Daoy (cell line): ENCODE measurements around the gene SEC16A. TPM values are rescaled to one million over a fixed set of nuclear protein-coding genes. Genes with fewer than 3 reads are reported as not detected.

Source experiments
- DNase-seq: peaks from one replicate; pipeline ENCODE4 v3.0.0-alpha.2; 2015; ENCODE audit warnings: low read depth
- total RNA-seq: library from RNA; depleted of rRNA; stranded (reverse); fragments of >200 nt; shearing (Covaris generic); gene quantifications from 2 replicates; pipeline ENCODE4 v1.2.3, GENCODE V29; 2014

The SEC16A gene
- total RNA-seq, 1 experiment from 2014 or later: 25.4 TPM

DNA sequence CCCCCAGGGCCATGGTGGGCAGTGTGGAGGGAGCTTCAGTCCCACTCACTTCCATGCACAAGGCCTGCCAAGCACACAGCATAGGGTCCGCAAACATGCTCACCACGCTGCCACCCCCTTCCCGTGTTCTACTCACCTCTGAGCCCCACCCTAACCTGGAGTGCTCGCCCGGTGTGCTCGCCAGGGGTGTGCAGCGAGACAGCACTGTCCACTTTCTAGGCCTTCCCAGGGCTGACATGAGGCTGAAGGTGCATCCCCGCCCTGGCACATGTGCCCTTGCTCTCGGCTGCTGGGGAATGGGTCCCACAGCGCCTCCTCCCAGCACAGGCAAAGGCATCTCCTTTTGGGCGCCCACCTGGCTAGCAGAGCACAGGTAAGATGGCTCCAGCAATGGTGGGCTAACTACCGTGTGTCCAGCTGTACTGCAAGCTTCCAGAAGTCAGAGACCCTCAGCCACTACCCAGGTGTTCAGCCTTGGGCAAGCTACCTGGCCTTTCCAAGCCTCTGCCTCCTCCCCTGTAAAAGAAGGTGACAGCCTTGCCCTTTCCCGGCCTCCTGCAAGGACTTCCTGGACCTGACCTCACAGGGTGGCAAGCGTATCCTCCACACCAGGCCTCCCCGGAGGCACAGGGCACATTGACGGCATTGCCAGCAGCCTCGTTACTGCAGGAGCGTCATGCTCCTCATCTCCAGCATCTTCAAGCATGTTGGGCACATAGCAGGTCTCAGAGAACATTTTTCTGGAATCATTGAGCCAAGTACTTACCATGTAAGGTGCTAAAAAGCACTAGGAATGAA, 4.2 kb upstream of the SEC16A start:
- DNase-seq: no peak

GRCh38 chr9:136486131-136486530, 3.3 kb upstream of the SEC16A start:
- DNase-seq: no peak

- DNase-seq: peak; percentile 86
Observed at GRCh38 chr9:136485049-136486045, 2.5 kb upstream of the SEC16A start.

GRCh38 chr9:136484153-136485048, 1.6 kb upstream of the SEC16A start:
- DNase-seq: peak; percentile 80

DNA sequence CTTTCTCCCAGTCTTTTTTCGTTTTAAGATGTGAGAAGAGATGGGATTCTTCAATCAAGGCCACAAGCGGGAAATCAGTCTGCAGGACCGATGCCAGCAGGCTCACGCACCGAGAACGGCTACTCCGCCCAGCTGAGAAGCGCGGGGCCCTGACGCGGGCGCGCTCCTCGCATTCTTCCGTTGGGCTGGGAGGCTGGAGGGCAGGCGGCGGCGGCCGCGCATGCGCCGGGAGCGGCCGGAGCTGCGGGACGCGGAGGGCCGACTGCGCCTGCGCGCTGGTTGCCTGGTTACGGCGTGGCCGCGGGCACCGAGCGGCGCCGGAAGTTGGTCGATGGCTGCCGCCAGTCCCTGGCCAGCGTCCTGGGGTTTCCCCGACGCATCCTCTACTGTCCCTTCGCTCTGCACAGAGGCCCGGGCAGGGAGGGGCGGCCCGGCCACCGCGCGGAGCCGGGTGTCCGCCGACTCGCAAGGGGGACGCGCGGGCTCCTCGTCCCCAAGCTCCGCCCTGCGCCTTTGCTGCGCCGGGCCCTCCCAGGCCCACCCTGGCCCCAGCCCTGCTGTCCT, 831 bp upstream of the SEC16A start:
- peak; percentile 98 for DNase-seq

DNA sequence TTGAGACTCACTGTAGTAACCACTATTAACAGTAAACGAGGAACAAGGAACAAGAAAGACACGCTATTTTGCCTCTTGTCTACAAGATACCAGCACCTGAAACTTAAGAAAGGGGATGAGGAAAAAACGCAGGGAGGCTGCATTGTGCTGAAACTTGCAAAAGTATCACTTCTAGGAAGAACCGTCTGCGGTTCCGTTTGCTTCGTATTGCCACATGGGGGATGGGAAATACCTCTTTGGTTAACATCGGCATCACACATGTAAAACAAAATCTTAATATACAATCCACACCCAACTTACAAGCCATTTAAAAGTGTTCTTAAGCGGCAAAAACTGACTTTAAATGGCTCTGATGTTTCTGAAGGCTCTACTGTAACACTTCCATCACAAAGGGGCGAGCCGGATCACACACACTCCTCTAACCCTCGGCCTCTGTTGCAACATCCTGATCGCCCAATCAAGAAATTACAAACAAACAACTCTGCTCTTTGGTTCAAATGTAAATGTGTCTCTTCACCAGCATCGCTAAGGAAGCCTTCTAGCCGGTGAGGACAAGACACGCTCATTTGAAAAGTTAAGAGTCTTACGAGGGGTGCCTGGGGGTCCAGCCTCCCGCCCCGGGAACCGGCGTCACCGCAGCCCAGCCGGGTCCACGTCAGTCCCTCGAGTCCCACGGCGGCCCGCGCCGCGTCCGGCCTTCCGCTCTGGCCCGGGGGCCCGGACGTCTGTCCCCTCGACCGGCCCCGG, 621 bp downstream of the SEC16A start:
- DNase-seq: peak; percentile 38

DNA sequence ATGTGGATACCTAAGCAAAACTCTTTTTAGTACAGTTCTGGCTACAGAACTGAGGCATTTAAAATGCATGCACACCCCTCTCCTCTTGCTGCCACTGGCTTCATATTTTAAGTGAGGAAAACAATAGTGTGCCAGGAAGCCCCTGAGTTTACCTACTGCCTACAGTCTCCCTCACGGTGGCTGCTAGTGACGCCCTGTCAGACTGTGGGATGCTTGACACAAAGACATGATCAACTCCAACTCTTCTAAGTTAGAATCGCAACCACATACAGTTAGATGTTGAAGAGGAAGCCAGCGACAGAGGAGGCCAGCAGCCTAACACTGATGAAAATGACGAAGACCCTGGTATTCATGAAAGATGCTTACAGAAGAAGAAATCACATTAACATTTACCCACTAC, 1.3 kb downstream of the SEC16A start:
- no peak for DNase-seq

DNA sequence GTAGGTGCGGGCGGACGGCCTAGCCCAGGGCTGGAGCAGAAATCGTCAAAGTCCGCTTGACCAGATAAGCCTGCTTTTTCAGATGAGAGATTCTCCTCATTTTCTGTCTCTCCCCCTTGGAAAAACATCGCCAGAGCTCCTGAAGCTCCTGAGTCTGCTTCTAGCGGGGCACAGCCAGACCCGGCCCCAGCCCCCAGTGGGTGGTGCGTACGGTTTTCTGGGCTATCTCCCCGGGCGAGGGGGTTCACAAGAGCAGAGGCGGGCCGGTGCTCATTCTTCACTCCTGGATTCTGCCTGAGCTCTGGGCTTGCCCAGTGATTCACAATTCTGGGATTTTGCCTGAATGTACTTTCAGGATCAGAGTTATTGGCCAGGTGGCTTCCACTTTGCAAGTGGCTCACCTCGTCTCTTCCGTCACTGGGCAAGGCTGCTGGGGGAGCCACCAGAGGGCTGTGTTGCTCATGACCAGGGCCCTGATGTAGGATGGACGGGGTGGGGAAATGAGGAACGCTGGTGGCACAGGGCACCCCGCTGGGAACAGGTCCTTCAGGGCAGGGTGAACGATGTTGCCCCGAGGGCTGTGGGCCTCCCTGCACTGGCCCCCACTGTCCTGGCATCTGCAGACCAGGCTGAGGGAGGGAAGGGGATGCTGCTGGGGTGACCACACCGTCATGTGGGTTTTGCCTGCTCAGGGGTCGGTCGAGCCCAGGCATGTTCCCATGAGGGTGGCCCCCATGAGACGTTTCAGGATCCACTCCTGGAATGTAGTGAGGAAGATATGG, 6.3 kb downstream of the SEC16A start:
- no peak for DNase-seq

DNA sequence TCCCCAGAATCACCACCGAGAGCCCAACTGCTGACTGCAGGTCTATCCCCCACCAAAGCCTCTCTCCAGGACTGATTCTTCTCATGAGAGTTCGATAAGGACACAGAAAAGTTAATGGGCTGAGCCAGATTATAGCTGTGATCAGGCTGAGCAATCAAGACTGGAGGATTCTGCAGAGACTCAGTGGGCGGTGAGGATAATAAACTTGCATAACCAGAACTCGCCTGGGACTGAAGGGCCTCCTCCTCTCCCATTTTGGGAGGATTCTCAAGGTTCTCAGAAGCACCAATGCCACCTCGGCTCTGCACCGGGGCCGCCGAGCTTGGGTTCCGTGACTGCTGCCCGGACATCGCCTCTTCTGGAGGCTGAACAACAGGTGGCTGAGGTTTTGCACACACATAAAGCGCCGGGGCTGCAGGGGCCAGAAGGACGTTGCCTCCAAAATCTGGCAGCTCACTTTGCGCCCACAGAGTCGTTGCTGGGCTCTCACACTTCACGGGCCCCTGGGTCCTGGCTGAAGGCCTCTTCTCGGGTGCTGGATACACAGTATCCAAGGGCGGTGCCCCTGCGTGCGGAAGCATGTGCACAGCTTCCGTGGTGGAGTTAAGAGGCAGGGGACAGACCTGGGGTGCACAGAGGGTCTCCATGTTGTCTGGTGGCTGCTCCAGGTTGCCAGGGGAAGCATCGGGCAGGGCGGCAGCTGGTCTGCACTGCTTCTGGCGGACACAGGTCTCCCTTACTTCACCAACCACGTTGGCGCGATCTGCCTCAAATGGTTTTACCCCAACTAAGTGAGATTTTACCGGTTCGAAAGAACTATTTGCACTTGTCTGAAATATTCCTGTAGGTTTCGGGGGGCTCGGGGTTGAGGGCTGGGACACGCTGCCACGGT, 7.6 kb downstream of the SEC16A start:
- DNase-seq: no peak

DNA sequence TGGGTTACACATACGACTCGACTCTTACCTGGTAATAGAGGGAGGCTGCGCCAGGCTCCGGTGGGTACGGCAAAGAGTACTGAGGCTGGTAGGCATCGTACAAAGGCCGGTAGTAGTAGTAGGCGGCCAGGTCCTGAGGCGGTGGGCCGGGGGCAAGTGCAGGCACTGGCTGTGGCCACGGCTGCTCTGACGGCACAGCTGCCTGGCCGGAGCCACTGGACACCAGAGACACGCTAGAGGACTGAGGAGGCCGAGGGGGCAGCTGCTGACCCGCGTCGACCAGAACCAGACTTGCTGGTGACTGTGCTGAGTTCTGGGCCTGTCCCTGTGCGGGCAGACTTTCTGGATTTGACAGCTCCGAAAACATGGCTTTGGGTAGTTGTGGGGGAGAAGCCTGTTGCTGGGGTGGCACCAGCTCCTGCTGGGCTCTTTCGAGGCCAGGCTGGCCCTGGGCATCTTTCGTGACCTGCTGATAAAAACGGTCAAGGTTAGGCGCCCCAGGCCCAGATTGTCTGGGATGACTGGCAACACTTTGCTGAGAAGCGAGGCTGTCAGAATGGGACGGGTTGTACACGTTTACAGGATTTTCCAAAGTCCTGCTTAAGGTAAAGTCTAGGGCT, 8.7 kb downstream of the SEC16A start:
- DNase-seq: no peak

GRCh38 chr9:136473354-136473721, 9.5 kb downstream of the SEC16A start:
- DNase-seq: no peak

DNA sequence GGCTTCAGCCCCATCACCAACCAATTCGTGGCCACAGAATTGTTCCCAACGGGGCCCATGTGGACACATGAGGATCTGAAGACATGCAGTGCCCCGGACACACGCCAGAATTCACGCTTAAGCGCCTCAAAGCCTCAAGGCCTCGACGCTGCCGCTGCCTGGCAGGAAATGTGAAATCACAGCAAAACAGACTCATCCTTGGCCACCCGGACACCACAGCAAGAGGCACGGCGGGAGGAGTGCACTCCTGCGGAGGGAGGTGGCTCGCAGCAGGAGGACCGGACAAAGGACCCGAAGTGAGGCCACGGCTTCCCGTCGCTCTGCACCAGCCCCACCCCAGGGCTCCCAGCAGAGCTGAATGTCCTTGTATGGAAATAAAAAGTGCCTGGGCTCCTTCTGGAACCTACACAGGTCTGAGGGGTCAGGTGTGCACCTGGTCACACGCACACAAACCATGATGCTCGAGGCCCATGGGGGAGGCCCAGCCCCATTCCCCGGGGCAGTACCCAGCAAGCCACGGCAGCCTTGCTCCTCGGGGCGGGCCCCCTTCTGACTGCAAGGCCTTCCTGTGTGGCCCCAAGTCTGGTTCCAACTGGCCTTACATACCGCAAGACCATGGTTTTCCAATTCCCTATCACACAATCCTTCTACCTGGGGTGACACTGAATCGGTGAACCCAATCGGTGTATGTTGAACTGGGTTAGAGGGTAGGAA, 10.0 kb downstream of the SEC16A start:
- DNase-seq: no peak

DNA sequence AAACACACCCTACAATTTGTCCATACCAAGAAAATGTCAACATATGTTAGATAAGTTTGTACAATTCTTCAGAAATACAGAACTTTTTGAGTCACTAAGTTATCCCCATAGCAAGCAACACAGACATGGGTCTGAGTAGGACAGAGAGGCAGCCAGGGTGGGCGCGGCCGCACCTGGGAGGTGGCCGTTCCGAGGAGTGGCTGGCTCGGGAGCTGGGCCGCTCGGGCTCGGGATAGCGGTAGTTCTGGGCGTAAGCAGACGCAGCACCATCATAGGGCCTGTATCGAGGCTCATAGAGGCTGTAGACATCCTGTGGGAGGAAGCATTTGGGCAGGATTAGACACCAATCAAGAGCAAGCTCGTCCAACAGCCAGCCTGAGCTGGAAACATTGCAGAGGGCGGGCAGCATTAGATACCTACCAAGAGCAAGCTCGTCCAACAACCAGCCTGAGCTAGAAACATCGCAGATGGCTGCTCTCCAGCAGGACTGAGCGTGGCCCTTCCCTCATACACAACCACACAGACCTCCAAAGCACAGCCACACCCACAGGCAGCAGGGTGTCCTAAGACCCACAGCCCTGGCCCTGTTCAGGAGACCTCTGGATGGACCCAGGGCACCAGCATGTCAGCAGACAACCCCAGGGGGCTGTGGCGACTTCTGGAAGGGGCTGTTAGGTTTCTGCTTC, 10.9 kb downstream of the SEC16A start:
- DNase-seq: no peak

GRCh38 chr9:136470792-136471469, 11.9 kb downstream of the SEC16A start:
- DNase-seq: no peak

DNA sequence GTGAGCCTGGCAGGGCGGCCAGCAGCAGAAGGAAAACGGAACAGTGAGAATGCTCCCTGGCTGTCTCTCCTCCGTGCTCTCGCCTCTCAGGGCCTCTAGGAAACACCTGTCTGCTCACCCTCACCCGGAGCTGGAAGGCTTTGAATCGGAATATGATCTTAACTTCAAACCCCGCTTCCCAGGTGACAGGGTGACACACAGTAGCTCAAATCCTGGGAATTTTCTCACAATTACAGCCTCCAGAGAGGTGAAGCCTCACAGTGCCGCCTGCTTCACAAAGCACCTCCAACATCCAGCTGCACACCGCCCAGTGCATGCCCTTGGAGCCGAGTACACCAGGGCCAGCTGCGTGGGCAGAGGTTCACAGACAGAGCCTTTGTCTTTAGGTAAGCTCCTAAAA, 12.5 kb downstream of the SEC16A start:
- no peak for DNase-seq

DNA sequence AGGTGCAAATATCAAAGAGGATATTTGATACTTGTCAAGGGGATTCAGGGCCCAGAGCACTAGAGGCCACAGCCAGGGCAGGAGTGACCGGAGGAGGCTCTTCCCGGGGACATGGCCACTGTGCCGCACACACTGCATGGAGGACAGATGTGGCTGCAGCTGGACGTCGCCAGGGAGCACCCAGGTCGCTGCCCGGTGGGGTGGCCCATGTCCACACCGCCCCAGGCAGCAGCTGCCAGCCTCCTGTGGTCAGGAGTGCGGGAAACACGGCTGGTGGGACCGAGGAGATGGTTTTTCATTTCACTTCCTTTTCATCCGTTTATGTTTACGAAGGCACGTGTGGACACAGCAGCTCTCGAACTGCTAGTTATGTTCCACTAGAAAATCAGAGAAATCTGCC, 15.1 kb downstream of the SEC16A start:
- no peak for DNase-seq

DNA sequence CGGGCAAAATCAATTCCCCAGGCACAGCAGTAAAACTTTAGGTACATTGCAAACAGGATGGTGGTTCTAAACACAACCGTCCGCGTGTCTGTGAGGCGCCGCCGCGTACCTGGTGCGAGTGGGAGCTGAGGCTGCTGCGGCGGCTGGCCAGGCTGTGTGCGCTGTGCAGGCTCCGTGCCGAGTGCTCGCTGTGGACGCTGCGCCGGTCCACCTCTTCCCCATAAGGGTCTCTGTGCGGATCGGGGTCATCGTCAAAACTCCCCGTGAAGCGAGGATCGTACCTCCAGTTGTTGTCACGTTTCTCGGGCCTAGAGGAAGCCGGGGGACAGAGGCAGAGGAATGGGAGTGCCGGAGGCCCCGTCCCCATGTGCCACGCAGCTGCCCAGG, 16.7 kb downstream of the SEC16A start:
- no peak for DNase-seq
